Fibroblast of lung (primary cell): ENCODE results near the gene ARHGAP12.

Experiments used
- EZH2 ChIP-seq: IDR thresholded peaks from 2 replicates; pipeline ENCODE4 v1.5.1; 2012; ENCODE audit warnings: low read length, control low read depth, mild to moderate bottlenecking; ENCODE audit errors: missing control alignments
- TF ChIP-seq, protein P1 (sequence below), 2 donors: IDR thresholded peaks in 1 of 2; conservative IDR thresholded peaks in 1 of 2; 1 replicate in 1 of 2; 2 replicates in 1 of 2; pipeline ENCODE4 v1.5.1; 2011 to 2012; ENCODE audit warnings: low read length in 2 of 2, control low read depth in 1 of 2, inconsistent platforms in 1 of 2, low read depth in 1 of 2, mild to moderate bottlenecking in 1 of 2

DNA sequence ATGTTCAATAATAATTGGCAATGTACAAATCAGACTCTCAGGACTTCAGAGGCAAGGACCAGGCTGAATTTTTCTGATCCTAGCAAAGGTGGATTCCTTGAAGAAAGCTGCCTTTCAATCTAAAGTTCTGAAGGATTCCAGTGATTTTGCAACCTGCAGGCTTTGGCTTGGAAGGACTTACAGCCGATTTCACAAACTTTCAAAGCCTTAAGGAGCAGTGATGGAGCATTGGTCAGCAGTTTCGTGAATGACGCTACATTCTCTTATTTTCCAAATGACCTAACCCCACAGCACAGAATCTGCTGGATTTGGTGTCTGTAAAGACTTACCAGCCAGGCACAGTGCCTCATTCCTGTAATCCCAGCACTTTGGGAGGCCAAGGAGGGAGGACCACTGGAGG lies 167.5 kb downstream of the ARHGAP12 start:
- TF ChIP-seq, protein P1, sequence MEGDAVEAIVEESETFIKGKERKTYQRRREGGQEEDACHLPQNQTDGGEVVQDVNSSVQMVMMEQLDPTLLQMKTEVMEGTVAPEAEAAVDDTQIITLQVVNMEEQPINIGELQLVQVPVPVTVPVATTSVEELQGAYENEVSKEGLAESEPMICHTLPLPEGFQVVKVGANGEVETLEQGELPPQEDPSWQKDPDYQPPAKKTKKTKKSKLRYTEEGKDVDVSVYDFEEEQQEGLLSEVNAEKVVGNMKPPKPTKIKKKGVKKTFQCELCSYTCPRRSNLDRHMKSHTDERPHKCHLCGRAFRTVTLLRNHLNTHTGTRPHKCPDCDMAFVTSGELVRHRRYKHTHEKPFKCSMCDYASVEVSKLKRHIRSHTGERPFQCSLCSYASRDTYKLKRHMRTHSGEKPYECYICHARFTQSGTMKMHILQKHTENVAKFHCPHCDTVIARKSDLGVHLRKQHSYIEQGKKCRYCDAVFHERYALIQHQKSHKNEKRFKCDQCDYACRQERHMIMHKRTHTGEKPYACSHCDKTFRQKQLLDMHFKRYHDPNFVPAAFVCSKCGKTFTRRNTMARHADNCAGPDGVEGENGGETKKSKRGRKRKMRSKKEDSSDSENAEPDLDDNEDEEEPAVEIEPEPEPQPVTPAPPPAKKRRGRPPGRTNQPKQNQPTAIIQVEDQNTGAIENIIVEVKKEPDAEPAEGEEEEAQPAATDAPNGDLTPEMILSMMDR (conservative IDR thresholded peaks at IDR 0.05 in 1 of 2, IDR thresholded peaks at IDR 0.05 in 1 of 2; ENCODE audit: low read depth in 1 of 2, low read length in 2 of 2) = no peak
- no peak for TF ChIP-seq EZH2
